Activated CD4-positive, alpha-beta T cell treated with anti-CD3 and anti-CD28 coated beads for 24 hours (primary cell): ENCODE measurements around the gene CHKA.

ENCODE experiments used
- DNase-seq, 2 donors: peaks; one replicate each; pipeline ENCODE4 v3.0.0-alpha.2; 2020; ENCODE audit warnings: low read depth in 2 of 2

CHKA gene

GRCh38 chr11:68013611-68014156, 107.5 kb downstream of the CHKA start:
- no peak for DNase-seq

DNA sequence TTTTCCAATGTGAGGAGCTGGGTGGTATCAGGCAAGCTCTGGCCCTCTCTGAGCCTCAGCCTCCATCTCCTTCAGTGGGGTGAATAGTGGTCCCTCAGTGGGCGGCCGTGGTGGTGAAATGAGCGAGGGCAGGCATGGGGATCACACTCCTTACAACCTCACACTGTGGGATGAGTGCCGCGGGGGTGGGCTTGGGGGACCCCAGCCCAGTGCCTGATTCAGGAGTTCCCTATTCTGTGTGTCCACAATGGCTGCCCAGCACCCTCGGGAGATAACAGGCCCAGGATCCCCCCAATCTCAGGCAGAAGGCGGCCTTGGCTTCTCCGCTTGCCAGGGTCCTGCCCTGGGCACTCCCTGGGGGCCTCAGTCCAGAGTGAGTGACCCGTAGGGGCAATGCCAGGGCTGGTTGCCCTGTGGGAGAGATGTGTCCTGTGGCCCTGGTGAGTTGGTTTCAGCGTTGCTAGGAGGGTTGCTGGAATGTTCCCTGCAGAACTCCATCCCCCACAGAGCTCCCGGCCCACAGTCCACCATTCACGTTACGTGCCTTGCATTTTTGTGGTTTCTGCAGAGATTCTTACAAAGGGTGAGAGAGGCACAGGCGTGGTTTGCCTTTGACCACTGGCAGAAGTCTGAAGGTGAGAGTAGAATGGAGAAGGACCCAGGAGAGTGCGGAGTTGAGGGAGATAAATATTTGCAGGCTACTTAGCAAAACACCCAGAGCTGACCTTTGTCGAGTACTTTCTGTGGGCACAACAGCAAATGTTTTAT, 108.2 kb downstream of the CHKA start:
- no peak for DNase-seq

DNA sequence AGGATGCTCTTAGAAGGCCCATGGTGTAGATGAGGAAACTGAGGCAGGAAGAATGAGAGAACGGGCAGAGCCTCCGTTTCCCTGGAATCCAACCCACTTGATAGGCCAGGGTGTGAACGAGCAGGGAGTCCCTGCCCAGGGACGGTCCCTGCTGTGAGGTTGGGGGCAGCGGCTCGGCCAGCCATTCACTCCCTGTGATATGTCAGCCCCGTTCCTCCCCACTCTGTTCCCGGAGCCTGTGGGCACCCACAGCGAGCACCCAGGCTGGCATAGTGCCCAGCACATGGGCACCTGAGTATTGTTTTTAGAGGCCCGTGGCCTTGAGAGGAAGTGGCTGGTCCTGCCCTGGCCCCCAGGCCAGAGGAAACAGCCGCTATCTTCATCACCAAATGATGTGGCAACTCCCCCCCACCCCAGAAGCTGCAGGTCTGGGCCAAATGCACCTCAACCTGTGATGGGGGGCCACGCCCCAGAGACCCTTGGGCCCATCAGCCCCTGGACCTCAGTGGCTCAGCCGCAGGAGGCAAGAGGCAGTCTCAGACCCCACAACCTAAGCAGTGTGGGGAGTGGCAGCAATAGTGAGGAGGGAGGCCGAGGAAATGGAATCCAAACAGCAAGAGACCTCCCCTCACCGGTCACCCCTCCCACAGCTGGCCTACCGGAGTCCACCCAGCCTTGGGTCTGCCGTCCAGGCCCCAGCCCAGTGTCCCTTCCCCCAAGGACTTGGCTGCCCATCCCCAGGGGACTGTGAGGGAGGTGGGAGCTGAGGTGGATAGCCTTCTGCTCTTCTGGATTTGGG, 108.9 kb downstream of the CHKA start:
- DNase-seq: no peak

- no peak for DNase-seq
Measured at GRCh38 chr11:68011051-68011943, 109.9 kb downstream of the CHKA start.

DNA sequence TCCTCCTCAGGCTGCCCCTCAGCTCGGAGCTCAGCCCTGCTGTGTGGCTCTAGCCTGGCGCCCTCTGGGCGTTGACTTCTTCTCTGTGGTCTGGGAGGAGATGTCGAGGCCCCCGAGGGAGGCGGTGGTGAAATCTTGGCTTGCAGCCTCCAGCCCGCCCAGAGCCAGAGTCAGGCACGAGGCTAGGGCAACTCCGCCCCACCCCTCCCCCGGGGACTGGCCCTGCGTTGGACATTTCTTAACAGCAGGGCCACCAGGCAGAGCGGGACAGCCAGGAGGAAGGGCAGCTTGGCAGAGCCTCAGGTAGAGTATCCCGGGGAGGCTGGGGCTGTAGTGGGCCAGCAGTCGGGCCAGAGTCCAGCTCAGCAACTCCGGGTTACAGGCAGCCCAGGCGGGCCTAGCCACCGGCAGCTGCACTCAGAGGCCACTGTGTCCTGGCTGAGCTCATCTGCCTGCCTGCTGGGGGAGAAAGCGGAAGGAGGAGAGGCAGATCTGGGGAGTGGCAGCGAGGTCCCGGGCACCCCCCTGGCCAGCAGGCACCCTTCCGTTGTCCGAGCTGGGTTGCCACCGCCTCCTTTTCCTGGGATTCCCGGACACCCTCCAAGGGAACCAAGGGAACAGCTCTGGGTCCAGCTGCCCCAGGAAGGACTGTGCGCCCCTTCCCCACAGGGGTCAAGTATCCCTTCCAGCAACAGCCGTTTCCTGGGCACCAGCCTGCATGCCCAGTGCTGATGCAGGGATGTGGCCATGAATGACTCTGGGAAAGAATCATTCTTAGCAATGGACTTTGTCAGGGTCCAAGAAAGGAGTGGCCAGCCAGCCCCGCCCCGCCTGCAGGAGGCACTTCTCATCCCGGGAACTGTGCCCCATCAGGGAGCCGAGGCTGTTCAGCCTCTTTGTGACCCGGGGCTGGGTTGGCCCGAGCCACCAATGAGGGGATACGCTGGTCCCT, 110.8 kb downstream of the CHKA start, which contains the start of gene ALDH3B1:
ALDH3B1 (plus strand) TSS at position 238 of the 952 bp plus-strand sequence. CDS start 4,971 bp downstream, outside the sequence.
- no peak for DNase-seq

- DNase-seq: no peak
Measured at GRCh38 chr11:68009391-68010089, 111.6 kb downstream of the CHKA start.

DNA sequence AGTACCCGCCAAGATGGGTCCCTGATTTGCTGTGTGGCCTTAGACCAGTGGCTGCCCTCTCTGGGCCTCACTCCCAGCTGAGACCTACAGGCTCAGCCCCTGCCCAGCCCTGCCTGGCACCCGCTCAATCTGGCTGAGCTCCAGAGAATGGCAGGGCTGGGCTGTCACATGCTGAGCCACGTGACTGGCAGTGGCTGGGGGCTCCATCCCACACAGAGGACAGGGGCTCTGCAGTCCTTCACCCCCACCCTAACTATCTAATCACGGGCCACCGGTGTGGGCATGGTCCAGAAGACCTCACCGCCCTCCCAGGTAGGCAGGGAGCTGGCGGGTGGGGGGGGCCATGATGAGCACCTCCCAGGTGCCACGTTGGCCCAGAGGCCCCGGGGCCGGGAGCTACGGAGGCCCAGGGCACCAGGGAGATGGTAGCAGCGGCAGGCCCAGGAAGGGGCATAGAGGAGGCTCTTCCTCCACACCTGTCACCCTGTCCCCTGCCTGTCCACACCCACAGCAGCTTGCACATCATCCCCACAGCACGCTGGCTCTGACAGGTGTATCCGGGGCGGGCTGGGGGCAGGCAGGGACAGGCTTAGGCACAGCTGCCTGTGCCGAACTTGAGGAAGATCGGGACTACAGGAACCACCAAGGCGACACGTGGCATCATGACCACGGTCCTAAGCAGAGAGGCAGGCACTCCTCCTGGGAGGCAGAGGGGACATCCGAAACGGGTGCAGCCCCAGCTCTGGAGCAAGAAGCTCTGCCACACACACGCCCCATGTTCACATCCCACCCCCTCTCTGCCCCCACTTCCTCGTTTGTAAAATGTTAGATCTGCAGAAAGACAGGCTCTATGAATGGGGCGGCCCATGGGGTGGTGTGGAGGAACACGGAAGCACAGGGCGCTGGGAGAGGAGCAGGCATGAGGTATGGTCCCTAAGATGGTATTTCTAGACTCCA, 112.5 kb downstream of the CHKA start:
- no peak for DNase-seq

DNA sequence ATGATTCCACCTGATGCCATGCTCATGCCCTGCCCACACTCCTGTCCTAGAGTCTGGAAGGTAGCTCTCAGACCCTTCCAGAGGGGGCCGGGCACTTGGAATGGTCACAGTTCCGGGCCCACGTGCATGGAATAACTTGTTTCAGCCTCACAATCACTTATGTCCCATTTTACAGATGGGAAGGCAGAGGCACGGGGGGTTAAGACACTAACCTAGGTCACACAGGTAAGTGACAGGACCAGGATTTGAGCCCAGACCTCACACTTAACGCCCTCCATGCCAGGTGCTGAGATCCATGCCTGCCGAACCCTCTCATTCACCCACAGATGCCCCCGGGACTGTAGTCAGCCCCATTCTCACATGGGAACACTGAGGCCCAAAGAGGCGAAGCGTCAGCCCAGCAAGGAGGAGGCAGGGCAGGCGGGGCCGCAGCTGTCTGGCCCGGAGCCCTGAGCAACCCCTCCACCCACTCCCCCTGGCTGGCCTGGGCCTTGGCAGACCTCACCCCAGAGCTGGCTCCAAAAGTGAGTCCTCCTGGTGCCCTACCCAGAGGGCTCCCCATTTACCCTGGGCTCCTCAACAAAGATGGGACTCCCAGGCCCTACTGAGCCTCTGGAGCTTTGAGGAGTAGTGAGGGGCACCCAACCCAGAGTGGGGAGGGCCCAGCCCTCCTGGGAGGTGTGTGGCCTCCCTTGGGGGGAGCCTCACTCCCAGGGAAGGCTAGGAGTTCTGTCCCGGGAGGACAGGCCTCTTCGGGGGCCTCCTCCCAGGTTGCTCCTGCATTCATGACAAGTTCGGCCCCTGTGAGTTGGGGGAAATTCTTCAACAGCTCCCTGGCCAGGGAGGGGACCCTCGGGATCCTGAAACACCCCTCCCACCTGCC, 113.4 kb downstream of the CHKA start:
- no peak for DNase-seq

GRCh38 chr11:68006606-68007166, 114.5 kb downstream of the CHKA start:
- DNase-seq: no peak

GRCh38 chr11:68004551-68005335, 116.4 kb downstream of the CHKA start:
- DNase-seq: no peak

GRCh38 chr11:68003846-68004550, 117.2 kb downstream of the CHKA start, which contains the start of gene UNC93B1:
Gene UNC93B1 (minus strand): TSS chr11:68004097. CDS start chr11:68004043, 54 bp downstream.
- DNase-seq: peak; percentile 73 to 82

DNA sequence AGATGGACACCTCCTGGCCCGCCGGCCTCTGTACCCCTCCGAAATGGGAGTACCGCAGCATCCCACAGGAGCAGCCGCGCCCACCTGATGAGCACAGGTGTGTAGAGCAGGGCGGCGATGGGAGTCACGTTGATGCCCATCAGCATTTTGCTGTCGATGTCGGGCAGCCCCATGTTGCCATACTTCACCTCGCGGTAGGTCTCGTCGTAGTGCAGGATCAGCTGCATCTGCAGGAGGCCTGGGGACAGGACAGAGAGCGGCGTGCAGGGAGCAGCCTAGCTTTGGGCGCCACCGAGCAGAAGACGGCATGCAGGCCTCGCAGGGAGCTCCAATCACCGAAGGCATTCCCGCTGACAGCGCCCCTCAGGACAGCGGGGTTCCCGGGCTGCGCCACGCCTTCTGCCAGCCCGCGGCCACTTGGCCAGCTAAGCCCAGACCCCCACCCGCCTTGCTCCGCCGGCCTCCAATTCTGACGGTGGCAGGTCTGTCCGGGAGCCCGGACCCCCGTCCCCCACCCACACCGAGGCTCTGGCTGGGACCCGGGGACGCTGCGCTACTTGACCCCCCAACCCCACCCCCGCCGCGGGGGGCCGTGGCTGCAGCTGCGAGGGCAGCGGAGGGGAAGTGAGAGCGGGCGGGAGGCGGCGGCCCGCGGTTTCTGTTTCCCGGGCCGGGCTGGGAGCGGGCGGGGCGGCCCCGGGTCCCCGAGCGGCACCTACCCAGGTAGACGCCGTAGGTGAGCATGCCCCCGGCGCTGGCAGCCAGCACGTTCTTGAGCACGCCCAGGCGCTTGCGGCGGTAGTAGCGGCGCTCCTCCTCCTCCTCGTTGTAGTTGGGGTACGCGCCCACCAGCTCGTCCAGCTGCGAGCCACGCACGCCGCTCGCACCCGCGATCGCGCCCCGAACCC, 118.0 kb downstream of the CHKA start:
- DNase-seq: peak; percentile 18 to 33
